ENCODE results near the gene LSP1.
"Not testable (repeated sequence)": the region's sequence is repeated elsewhere in the genome, so short reads cannot be mapped to it uniquely, and the experiment has no call there.

The LSP1 gene

DNA sequence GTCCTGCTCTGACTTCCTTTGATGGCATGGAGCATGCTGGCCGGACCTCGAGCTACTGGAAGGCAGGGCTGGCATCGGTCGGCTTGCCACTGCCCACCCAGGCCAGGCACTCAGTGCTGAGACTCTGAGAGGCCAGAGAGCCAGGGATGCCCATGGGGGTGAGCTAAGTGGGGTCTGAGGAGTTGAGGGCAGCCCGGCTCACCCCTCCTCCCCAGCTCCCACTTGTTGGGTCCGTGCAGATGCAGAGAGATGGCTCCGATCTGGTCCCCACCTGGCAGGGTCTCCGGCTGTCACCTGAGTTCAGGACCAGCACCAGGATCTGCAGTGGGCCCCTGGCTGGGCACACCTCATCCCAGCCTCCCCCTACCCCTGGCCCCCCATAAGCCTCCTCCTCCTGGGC lies 13.3 kb downstream of the LSP1 start:
- FAIRE-seq = no peak

DNA sequence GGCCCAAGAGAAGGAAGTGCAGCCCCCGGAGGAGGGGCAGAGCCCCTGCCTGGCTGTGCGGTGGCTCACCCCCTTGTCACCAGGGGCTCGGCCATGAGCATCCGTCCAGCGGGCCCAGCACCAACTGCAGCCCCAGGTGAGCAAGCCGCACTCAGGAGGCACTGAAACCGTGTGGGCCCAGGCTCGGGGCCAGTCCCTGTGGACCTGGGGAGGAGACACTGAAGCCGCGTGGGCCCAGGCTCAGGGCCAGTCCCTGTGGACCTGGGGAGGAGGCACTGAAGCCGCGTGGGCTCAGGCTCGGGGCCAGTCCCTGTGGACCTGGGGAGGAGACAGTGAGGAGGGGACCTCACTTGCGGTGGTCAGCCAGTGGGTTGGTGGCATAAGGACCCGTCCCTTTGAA lies 13.9 kb downstream of the LSP1 start:
- no peak for FAIRE-seq

DNA sequence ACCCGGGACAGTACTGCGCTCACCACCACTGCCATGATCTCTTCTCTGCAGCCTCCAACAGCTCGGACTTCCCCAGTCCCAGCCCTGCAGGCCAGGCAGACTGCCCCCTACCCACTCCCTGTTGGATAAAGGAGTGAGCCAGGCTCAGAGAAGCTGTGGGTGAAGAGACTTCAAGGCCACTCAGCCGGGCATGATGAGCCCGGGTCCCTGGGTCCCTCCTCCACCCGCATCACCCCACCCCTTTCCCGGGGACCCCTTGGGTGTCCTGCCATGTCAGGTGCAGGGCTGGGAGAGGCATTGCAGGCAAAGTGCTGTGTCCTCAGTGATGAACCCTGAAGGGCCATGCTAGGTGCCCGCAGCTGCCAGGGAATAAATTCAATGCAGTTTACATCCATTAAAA lies 14.5 kb downstream of the LSP1 start:
- FAIRE-seq = no peak

DNA sequence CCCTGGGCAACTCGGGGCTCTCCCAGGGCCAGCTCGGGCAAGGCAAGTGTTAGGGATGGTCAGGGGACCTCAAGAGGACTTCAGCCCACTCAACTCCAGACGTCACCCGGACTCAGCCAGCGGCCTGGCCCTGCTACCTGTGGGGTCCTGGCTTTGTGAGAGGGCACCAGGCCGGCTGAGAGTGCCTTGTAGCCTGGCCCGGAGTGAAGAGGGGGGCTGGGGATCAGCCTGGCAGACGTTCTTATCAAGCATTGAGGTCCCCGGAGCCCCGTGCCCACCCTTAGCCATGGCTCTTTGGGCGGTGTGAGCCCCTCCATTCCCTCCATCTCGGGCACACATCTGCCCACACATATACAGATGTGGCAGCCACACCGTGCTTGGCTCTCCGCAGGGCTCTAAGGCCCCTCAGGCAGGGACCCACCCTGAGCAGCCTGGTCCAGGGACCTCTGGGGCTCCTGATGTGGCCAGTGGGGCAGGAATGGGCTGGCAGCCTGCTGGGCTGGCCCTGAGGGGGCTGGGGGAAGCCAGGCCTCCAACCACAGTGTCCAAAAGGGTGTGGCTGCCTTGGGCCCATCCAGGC lies 15.3 kb downstream of the LSP1 start:
- FAIRE-seq = no peak

DNA sequence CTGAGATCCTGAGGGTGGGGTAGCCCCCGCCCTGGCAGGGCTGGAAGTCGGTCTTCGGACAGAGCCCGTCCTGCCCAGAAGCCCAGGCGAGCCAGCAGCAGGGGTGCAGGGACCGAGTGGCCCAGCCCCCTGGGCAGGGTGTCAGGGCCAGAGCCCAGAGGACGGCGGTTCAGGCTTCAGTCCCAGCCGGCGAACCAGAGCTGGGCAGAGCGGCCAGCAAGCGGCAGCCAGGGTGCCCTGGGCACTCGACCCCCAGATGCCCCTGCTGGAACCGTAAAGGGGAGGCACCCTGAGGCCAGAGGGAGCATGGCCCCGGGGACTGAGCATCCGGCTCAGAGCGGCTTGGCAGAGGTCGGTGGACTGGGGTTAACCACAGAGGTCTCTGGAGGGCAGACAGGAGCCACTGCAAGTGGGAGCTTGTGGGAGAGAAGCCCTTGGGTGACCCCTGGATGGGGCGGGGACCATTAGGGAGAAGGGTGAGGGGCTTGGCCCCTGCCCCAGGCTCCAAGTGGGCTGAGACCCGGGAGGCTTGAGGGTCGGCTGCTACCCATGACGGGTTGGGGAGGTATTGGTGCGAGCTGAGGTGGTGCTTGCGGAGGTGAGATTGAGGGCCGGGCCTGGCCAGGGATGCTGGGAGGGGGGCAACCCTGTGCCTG lies 15.9 kb downstream of the LSP1 start:
- no peak for FAIRE-seq

DNA sequence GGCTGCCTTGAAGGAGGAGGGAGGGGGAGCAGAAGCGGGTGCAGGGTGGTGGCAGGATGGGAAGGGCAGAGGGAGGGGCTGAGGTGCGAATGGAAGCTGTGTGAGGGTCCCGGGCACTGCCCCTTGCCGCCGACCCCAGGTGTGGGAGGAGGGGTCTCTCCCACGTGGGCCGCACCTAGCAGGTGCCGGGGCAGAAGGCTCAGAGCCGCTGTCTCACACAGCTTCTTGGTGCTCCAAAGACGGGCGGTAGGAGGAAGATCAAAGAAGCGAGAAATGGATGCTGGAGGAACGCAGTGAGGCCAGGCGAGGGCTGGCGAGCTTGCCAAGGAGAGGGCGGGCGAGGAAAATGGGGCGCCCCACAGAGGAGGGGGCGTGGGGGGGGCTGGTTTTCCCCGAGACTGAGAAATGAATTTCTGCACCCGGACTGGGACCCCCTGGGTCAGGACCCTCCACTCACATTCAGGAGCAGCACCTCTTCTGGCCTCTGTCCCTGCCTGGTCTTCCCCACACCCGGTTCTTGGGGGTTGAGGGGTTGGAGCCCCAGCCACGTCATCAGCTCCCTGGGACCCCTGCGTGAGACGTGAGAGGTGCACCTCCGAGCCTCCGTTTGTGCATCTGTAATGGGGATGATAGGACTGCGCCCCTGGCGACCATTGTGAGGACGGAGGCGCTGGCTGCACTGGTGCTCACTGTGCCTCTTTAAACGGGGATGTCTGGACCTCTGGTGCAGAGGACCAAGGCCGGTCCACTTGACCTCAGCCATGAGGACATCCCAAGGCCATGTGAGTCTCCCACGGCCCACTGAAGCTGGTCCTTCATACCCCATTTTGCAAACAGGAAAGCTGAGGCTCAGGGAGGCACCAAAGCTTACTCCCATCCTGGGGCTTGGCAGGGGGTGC lies 16.8 kb downstream of the LSP1 start:
- FAIRE-seq = no peak

DNA sequence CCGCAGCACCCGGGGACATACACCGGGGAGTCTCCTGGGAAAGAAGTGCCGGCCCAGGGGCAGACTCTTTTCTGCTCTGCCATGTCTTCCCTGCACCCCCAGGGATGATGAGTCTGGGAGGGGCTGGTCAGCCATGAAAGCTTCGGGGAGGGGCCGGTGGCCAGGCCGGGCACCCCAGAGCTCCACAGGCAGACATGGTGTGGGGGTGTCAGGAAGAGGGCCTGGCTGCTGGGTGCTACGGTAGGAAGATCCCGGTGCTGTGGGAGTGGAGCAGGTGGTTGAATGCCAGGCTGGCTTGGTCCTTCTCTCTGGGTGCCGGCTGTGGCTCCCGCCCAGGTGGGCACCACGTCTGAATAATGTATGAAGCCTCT lies 17.4 kb downstream of the LSP1 start:
- no peak for FAIRE-seq

DNA sequence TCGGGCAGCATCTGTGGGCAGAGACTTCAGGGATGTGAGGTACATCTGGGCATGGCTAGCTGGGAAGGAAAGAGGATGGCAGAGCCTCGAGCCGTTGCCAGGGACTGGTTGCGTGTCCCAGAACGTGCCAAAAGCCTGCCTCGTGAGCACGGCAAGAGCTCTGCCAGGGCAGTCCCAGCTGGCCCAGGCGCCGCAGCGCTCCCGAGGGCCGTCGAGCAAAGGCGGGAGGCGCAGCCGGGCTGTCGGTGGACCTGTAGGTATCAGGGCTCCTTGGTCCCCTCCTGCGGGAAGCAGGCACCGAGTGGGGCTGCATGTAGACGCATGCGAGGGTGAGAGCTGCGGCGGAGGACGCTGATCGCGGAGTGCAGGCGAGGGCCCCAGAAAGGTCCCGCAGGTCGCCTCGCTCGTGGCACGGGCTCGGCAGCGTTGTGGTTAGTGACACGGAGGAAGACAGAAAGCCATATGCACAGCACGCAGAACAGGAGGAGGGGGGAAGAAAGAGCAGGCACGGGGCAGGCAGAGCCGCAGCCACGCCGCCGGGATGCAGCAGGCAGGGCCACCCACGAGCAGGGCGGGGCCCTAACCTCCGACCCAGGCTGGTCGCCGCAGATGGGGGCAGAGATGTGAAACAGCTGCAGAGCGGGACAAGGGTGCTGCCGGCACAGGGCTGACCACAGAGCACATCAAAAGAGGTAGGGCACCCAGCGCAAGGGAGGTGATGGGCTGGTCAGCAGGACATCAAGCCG lies 18.0 kb downstream of the LSP1 start:
- no peak for FAIRE-seq

DNA sequence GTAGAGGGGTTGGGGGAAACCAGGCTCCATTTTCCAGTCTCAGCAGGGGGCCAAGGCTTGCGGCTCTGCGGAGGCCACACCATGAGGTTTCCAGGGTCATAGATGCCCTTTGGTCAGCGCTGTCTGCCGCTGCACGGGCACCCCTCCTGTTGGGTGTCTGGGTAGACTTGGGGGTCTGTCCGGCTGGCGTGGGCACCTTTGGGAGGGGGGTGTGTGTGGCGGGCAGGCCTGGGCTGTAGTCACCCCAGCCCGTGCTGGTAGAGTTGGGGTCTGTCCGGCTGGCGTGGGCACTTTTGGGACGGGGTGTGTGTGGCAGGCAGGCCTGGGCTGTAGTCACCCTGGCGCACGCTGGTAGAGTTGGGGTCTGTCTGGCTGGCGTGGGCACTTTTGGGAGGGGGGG lies 18.6 kb downstream of the LSP1 start:
- FAIRE-seq = no peak

DNA sequence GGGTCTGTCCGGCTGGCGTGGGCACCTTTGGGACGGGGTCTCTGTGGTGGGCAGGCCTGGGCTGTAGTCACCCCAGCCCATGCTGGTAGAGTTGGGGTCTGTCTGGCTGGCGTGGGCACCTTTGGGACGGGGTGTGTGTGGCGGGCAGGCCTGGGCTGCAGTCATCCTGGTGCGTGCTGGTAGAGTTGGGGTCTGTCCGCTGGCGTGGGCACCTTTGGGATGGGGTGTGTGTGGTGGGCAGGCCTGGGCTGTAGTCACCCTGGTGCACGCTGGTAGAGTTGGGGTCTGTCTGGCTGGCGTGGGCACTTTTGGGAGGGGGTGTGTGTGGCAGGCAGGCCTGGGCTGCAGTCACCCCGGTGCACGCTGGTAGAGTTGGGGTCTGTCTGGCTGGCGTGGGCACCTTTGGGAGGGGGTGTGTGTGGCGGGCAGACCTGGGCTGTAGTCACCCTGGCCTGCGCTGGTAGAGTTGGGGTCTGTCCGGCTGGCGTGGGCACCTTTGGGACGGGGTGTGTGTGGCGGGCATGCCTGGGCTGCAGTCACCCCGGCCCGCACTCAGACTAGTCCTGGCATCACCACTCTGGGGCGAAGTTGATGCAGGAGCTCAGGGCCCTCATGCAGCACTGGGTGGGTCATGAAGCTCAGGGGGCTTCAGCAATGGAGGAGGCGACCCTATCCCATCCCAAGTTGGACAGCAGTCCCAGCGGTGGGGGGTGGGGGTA lies 19.5 kb downstream of the LSP1 start:
- FAIRE-seq = no peak

DNA sequence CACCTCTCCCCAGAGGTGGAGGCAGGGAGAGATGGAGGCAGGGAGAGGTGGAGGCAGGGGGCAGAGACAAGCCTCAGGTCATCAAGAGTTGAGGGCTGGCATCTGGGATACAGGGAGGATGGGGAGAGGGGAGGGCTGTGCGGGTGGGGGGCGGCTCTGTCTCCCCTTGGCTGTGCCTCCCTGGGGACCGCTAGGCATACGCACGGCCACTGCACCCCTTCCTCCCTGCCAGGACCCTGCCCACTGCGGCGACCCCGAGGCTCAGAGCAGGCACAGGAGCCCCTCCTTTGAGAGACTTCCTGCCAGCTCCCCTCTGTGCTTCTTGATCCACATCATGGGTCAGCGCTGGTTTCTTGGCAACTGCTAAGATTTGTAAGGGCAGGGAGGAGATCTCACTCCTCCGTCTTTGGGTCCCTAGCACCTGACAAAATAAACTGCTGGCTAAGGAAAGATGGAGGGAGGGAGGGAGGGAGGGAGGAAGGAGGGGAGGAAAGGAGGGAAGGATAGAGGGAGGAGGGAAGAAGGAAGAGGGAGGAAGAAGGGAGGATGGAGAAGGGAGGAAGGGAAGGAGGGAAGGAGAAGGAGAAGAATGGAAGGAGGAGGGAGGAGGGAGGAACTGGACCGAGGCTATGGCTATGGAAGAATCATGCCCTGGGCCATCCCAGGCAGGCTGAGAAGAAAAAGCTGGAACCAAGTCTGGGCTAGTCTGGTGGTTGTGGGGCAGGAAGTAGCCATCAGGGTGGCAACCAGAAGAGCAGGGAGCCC lies 20.3 kb downstream of the LSP1 start:
- no peak for FAIRE-seq

DNA sequence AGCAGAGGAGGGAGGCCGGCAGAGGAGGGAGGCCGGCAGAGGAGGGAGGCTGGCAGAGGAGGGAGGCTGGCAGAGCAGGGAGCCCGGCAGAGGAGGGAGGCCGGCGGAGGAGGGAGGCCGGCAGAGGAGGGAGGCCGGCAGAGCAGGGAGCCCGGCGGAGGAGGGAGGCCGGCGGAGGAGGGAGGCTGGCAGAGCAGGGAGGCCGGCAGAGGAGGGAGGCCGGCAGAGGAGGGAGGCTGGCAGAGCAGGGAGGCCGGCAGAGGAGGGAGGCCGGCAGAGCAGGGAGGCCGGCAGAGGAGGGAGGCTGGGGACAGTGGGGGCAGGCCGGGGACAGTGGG lies 20.9 kb downstream of the LSP1 start:
- not testable (repeated sequence) for FAIRE-seq

DNA sequence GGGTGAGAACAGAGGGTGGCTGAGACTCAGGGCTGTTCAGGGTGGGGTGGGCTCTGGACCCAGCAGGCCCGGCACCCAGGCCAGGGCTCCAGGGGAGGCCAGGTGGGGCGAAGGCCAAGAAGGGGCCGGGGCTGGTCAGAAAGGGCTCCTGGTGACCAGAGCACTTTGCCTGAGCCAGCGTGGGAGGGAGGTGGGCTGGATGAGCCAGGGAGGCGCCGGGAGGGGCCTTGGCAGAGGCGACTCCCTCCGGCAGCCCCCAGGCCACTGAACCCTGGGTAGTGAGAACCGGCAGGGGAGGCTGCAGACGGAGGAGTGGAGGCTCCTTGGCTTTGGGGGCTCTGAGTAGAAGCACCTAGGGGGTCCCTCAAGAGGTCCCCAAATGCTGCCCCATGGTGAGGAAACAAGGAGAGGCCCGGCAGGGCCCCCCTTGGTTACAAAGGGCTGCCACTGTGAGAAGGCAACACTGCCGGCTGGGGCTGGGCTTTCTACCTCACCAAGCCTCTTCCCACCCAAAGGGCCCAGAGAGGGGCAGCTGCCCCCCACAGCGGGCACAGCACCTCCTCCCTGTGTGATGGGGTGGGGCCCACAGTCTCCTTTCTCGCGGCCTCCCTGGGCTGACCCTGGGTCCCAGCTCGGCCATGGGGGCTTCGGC lies 21.7 kb downstream of the LSP1 start:
- not testable (repeated sequence) for FAIRE-seq

DNA sequence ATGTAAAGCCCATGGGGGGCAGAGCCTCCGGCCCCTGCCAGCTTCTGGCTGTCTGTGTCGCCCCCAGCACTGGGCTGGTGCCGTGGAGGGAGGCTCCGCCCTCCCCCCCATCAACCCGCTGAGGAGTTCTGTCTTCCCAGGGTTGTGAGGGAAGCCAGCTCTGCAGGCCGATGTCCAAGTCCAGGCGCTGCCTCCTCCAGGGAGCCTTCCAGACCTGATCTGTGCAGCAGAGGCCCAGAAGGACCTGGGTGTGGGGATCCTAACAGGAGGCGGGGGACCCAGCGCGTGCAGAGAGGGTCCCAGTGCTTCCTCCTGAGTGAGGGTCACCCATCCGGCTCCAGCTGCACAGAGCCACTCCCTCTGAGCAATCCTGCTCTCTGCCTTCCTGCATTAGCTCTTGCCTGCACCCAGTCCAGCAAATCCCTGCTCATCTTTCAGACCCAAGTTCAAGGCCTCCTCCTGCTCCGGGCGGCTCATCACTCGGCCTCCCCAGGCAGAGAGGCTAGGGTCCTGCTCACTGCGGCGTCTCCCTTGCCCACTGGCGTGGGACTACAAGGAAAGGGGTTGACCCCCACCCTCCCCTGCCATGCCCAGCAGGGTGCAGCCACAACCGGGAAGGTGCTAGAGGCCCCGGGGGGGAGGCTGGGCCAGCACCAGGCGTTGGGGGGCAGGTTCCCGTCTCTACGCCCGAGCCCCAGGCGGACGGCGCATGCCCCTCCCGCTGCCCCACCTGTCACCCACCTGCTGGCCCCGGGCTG lies 22.4 kb downstream of the LSP1 start:
- no peak for FAIRE-seq

DNA sequence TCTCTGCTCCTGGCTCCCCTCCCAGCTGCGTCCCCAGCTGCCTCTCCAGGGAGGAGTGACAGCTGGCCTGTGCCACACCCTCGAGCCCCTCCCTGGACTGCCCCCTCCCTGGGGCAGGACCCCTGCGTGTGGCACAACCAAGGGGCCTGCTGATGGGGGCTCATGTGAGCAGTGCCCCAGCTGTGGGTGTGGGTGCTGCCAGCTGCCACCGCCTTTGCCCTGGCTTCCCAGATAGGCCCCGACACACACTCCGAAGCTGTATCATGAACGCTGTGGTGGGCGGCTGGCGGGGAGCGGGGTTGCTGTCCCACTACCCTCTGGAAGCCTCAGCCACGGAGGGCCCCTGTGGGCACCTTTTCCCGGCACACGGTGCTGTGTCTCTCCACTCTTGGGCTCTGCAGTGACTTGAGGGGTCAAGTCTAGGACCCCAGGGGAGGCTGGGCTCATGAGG lies 23.0 kb downstream of the LSP1 start:
- not testable (repeated sequence) for FAIRE-seq

DNA sequence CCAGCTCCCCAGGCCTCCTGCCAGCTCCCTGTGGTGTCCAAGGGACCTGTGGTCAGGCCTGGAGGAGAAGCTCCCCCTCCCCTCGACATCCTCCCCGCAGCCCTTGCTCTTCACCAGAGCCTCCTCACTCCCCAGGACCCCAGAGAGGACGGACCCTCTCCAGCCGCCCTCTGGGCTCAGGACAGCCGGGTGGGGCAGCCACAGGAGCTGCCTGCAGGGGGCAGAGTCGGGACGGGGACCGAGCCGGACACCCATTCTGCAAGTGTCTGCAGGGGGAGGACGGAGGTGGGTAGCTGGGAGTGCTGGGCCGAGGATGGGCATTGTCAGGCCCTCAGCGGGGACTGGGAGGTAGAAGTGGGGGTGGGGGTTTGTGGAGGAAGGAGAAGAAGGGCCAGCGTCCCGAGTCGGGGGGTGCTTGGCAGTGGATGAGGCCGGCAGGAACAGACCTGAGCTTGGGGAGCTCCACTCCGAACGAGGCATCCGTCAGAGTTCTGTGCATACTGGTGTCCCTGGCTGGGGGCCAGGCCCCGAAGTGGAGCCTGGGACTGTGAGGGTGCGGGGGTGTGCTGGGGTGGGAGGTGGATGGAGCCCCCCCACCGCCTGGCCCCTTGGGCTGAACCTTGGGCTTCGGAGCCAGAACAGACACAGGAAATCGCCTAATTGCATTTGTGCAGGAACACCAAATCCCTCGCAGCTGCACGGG lies 23.6 kb downstream of the LSP1 start:
- no peak for FAIRE-seq

DNA sequence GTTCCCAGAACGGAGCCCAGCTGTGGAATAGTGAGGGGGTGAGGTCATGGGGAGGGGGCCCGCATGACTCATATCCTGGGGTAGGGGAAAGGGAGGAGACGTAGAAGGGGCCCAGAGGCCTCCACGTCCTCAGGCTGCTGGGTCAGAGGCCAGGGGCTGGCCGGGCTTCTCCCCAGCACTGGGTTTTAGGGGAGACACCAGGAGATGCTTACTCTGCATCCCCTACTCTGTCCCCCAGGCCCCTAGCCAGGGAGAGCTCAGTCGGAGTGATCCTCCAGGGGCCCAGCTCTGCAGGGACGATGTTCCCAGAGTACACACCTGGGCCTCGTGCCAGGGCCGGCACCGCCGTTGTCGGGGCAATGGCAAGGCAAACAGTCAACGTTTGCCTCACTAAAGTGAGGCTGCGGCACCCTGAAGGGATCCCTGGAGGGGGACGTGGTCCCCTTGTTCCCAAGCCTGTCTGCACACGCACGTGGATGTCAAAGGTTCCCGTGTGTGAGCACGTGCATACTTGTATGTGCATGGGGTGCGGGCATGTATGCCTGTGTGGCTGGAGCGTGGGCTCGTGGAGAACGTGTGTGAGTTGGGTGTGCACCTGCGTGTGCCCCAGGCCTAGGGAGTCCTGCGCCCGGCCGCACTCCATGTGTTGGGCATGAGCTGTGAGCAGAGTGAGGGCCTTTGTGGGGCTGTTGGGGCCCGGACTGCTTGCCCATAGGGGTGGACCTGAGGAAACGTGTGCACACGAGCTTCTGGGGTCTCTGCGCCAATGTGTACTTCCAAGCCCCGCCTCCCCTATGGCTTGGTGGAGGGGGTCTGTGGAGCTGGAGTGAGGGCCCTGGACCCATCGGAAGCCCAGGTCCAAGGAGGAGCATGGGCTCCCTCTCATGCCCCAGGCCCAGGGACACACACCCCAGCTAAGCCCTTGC lies 24.6 kb downstream of the LSP1 start:
- no peak for FAIRE-seq

DNA sequence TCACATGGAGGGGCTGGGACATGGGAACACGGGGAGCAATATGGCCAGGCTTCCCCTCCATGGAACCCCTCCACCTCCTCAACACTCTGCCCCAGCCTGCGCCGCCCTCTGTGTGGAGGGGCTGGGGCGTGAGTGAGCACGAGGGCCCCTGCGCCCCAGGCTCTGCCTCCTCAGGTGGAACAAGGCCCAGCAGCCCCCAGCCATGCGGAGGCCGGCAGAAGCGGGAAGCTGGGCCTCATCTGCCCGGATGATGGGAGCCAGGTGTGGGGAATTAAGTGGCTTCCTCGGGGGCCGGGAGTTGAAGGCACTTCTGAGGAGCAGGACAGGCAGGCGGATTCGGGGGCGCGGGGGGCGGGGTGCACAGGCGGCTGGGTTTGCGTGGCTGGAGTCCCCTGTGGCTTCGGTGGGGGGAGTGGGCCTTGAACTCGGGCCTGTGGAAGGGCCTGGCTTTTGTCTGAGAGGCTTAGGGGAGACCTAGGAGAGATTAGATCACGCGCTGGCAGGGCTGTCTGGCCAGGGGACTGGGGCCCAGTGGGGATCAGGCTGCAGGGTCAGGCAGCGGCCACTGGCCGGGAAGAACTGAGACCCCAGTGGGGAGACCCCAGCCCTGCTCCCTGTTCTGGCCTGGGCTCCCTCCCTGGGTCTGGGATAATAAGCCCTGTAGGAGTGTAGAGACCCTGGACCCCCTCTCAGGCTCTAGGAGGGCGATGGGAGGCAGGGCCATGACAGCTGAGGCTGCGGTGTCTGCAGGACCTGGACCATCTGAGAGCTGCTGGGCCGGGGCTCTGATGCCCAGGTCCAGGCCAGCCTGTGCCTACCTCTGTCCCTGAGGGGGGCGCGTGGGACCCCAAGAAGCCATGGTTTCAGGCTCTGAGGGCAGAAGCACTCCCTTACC lies 25.5 kb downstream of the LSP1 start:
- FAIRE-seq = no peak
